OCI-LY7 (cell line): ENCODE data around the gene CSNK2A1. TPM values are rescaled to one million over a fixed set of nuclear protein-coding genes. Genes with fewer than 3 reads are reported as not detected.

ENCODE experiments used
- BruUV-seq: library from RNA; stranded (reverse); fragments of 400-500 nt; replicated peaks from 2 replicates; lab custom pipeline; 2021; lab: Mats Ljungman, UMichigan
- CTCF ChIA-PET: fragments of 300-600 bp; sonication (Branson Sonifier 250); formaldehyde crosslinking; loops from one replicate; lab custom pipeline; 2022; ENCODE audit warnings: antibody characterized with exemption; ENCODE audit not compliant: unreplicated experiment; lab: Charles Lee
- POLR2A ChIA-PET: fragments of 300-600 bp; sonication (Branson Sonifier 250); formaldehyde crosslinking; loops from one replicate; lab custom pipeline; 2022; ENCODE audit warnings: antibody characterized with exemption; lab: Charles Lee
- DNase-seq: peaks from one replicate; pipeline ENCODE4 v3.0.0-alpha.2; 2015; ENCODE audit warnings: low spot score
- H2AFZ ChIP-seq: fragments of 200-600 bp; sonication (generic), shearing (Covaris generic); 2 replicates; pipeline ENCODE4 v1.6.1; 2014; ENCODE audit warnings: mild to moderate bottlenecking, antibody characterized with exemption, low read length, moderate library complexity
- H3K27ac ChIP-seq: fragments of 200-600 bp; sonication (generic); 2 replicates; pipeline ENCODE4 v1.5.1; 2014; ENCODE audit warnings: mixed run types, low read depth, mild to moderate bottlenecking, moderate library complexity, low read length, inconsistent platforms; ENCODE audit not compliant: poor library complexity, severe bottlenecking
- H3K36me3 ChIP-seq: fragments of 200-600 bp; sonication (generic); 2 replicates; pipeline ENCODE4 v1.6.1; 2014; ENCODE audit warnings: mild to moderate bottlenecking, antibody characterized with exemption, low read length, moderate library complexity, mixed read lengths; ENCODE audit not compliant: insufficient read depth
- H3K4me1 ChIP-seq: fragments of 200-600 bp; sonication (generic); 2 replicates; pipeline ENCODE4 v1.5.1; 2014; ENCODE audit warnings: mild to moderate bottlenecking, low read length; ENCODE audit not compliant: insufficient read depth, poor library complexity, severe bottlenecking
- H3K4me2 ChIP-seq: fragments of 200-600 bp; sonication (generic); 2 replicates; pipeline ENCODE4 v1.6.1; 2014; ENCODE audit warnings: mild to moderate bottlenecking, low read length
- H3K4me3 ChIP-seq: fragments of 200-600 bp; sonication (generic); 2 replicates; pipeline ENCODE4 v1.5.1; 2014; ENCODE audit warnings: mild to moderate bottlenecking, low read depth, low read length; ENCODE audit not compliant: poor library complexity, severe bottlenecking
- H3K79me2 ChIP-seq: fragments of 200-600 bp; sonication (generic); 2 replicates; pipeline ENCODE4 v1.6.1; 2016; ENCODE audit warnings: low read depth, mild to moderate bottlenecking, low read length, moderate library complexity, mixed read lengths; ENCODE audit not compliant: insufficient read depth
- H3K9me2 ChIP-seq: fragments of 200-600 bp; sonication (generic); 2 replicates; pipeline ENCODE4 v1.6.1; 2016; ENCODE audit warnings: mild to moderate bottlenecking, low read length, mixed read lengths; ENCODE audit not compliant: insufficient read depth
- H3K9me3 ChIP-seq: fragments of 200-600 bp; sonication (generic); 2 replicates; pipeline ENCODE4 v1.6.1; 2014; ENCODE audit warnings: mild to moderate bottlenecking, mixed run types, low read length, mixed read lengths
- H4K20me1 ChIP-seq: fragments of 200-600 bp; sonication (generic); 2 replicates; pipeline ENCODE4 v1.6.1; 2014; ENCODE audit warnings: mild to moderate bottlenecking, antibody characterized with exemption, low read length, moderate library complexity, mixed read lengths; ENCODE audit not compliant: insufficient read depth
- CTCF ChIP-seq: fragments of 200-600 bp; sonication (generic); conservative IDR thresholded peaks from 2 replicates; pipeline ENCODE4 v1.5.1; 2014; ENCODE audit warnings: mild to moderate bottlenecking, antibody characterized with exemption, low read length, moderate library complexity, mixed read lengths
- EZH2phosphoT487 ChIP-seq: fragments of 200-600 bp; sonication (generic); IDR thresholded peaks from 2 replicates; pipeline ENCODE4 v1.6.1; 2018; ENCODE audit warnings: low read depth, borderline replicate concordance, mild to moderate bottlenecking, mixed run types, antibody characterized with exemption, low read length, moderate library complexity, mixed read lengths
- intact Hi-C: fragments of 100-400 bp; cut with micrococcal nuclease; formaldehyde crosslinking; loops from one replicate; pipeline ENCODE4 v1.10.0; 2022; ENCODE audit not compliant: unreplicated experiment
- total RNA-seq, 2 experiments: library from RNA; depleted of rRNA in 1 of 2; stranded (reverse); fragments of >200 nt in 1 of 2; shearing (Covaris generic) in 1 of 2; gene quantifications; 2 replicates each; pipeline ENCODE4 v1.2.3, GENCODE V29; 2014 to 2022

Gene CSNK2A1
- total RNA-seq, 2 experiments from 2014 or later: 90.8 to 164 TPM

GRCh38 chr20:571754-572441 lies 28.3 kb upstream of the CSNK2A1 start:
- Histone ChIP-seq H3K27ac (no peak overlapping the region), H3K4me2 (no peak overlapping the region), H3K9me3 (no peaks in the 10 kb centered on the region), H3K4me3 (no peak overlapping the region), H2AFZ (no peak overlapping the region), H3K79me2 (no peaks in the 10 kb centered on the region), H4K20me1 (no peaks in the 10 kb centered on the region), H3K36me3 (no peaks in the 10 kb centered on the region), H3K4me1 (no peaks in the 10 kb centered on the region), H3K9me2 (no peaks in the 10 kb centered on the region)
- no TSS peak for BruUV-seq
- no peak for DNase-seq
- ChIA-PET POLR2A (no interaction called here), CTCF (interaction anchor here (0.6 kb wide), 1 partner anchor 12 kb away, joined by 3 read pairs; no protein-coding TSS in a partner anchor)
- TF ChIP-seq CTCF (no peak), EZH2phosphoT487 (no peak)
- intact Hi-C loops: no loop called here

GRCh38 chr20:568673-569415 lies 25.3 kb upstream of the CSNK2A1 start:
- no peak overlapping the region for H3K4me3 ChIP-seq
- H3K4me2 ChIP-seq: no peak overlapping the region
- intact Hi-C loops: no loop called here
- no peak overlapping the region for H3K27ac ChIP-seq
- no peaks in the 10 kb centered on the region for H3K9me3 ChIP-seq
- no peaks in the 10 kb centered on the region for H4K20me1 ChIP-seq
- H3K4me1 ChIP-seq: peaks cover 3% of the 10 kb centered on the region
- CTCF ChIA-PET: no interaction called here
- H3K36me3 ChIP-seq: no peaks in the 10 kb centered on the region
- no peaks in the 10 kb centered on the region for H3K79me2 ChIP-seq
- POLR2A ChIA-PET: no interaction called here
- no peaks in the 10 kb centered on the region for H3K9me2 ChIP-seq
- no peak for TF ChIP-seq CTCF
- TF ChIP-seq EZH2phosphoT487: no peak
- no peak overlapping the region for H2AFZ ChIP-seq
- DNase-seq: no peak
- no TSS peak for BruUV-seq

GRCh38 chr20:568097-568652 lies 24.6 kb upstream of the CSNK2A1 start:
- POLR2A ChIA-PET: no interaction called here

More at GRCh38 chr20:568097-568652, 24.6 kb upstream of the CSNK2A1 start:
- Histone ChIP-seq H3K9me2 (no peaks in the 10 kb centered on the region), H3K4me1 (peaks cover 3% of the 10 kb centered on the region), H3K27ac (no peak overlapping the region), H3K36me3 (no peaks in the 10 kb centered on the region), H3K79me2 (no peaks in the 10 kb centered on the region), H4K20me1 (no peaks in the 10 kb centered on the region), H3K4me3 (no peak overlapping the region), H3K9me3 (no peaks in the 10 kb centered on the region), H3K4me2 (no peak overlapping the region), H2AFZ (no peak overlapping the region)
- no peak for TF ChIP-seq CTCF
- TF ChIP-seq EZH2phosphoT487: no peak
- BruUV-seq: no TSS peak
- no peak for DNase-seq
- CTCF ChIA-PET: no interaction called here
- intact Hi-C loops: no loop called here
